ENCODE results near the gene KLHL30.

Gene KLHL30

DNA sequence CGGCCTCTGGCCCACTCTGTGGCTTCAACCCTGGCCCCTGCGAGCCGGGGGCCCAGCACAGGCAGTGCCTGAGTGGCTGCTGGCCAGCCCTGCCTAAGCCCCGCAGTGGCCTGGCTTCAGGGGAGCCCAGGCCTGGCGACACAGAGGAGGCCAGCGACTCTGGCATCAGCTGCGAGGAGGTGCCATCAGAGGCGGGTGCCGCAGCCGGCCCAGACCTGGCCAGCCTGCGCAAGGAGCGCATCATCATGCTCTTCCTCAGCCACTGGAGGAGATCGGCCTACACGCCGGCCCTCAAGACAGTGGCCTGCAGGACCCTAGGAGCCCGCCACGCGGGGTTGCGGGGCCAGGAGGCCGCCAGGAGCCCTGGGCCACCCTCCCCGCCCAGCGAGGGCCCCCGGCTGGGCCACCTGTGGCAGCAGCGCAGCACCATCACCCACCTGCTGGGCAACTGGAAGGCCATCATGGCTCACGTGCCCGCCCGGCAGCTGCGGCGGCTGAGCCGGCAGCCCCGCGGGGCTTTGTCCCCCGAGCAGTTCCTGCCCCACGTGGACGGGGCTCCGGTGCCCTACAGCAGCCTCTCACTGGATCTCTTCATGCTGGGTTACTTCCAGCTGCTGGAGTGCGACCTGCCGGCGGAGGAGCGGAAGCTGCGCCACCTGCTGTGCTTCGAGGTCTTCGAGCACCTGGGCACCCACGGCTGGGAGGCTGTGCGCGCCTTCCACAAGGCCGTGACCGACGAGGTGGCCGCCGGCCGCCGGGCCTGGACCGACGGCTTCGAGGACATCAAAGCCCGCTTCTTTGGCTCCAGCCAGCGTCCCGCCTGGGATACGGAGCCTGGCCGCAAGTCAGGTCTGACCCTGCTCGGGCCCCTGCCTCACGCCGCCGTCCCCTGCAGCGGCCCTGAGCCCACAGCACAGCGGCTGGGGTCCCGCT lies 7.5 kb upstream of the KLHL30 start:
- Histone ChIP-seq H3K9ac (ENCODE audit: low read length) (no peak overlapping the region), H3K4me1 (ENCODE audit: control insufficient read depth, insufficient read depth, low read length) (peaks cover 3% of the 10 kb centered on the region), H3K36me3 (ENCODE audit: control insufficient read depth, insufficient read depth, low read length, severe bottlenecking) (no peaks in the 10 kb centered on the region), H3K4me3 (ENCODE audit: low read length) (no peak overlapping the region), H3K27me3 (replicated peaks; ENCODE audit: control insufficient read depth, insufficient read depth, low read length) (no peaks in the 10 kb centered on the region), H3K9me3 (ENCODE audit: control insufficient read depth, low read length) (no peaks in the 10 kb centered on the region)
- no peak for DNase-seq (ENCODE audit: low read depth)

DNA sequence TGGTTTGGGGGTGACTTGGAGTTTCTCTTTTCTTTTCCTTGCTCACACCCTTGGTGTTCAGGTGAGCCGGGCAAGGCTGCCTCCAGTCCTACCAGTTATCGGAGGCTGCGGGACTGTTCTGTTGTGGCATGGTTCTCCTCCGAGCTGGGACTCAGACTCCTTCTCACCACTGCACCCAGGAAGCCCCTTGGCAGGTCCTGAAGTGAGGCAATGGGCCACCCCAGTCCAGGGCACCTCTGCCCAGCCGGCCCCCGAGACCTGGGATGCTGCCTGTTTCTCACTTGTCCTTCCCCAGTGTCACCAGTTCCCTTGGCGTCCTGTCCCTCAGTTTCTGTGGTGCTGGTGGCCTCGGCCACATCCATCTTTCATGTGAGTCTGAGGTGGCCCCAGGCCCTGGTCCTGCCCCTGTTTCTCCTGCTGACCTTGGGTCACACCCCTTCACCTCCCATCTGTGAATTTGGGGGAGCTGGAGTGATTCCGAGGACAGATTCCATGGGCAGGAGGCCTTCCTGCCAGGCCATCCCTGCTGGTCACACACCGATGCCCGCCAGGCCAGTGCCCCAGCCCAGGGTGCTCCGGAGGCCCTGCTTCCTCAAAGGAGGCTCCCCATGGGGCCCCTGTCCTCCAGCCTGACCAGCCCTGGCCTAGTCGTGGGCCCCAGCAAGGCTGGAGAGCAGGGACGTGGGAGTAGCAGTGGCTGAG lies 6.6 kb upstream of the KLHL30 start:
- Histone ChIP-seq H3K27me3 (replicated peaks; ENCODE audit: control insufficient read depth, insufficient read depth, low read length) (no peaks in the 10 kb centered on the region), H3K36me3 (ENCODE audit: control insufficient read depth, insufficient read depth, low read length, severe bottlenecking) (no peaks in the 10 kb centered on the region), H3K9ac (ENCODE audit: low read length) (no peak overlapping the region), H3K9me3 (ENCODE audit: control insufficient read depth, low read length) (no peaks in the 10 kb centered on the region), H3K4me1 (ENCODE audit: control insufficient read depth, insufficient read depth, low read length) (peaks cover 8% of the 10 kb centered on the region), H3K4me3 (ENCODE audit: low read length) (no peak overlapping the region)
- no peak for DNase-seq (ENCODE audit: low read depth)

DNA sequence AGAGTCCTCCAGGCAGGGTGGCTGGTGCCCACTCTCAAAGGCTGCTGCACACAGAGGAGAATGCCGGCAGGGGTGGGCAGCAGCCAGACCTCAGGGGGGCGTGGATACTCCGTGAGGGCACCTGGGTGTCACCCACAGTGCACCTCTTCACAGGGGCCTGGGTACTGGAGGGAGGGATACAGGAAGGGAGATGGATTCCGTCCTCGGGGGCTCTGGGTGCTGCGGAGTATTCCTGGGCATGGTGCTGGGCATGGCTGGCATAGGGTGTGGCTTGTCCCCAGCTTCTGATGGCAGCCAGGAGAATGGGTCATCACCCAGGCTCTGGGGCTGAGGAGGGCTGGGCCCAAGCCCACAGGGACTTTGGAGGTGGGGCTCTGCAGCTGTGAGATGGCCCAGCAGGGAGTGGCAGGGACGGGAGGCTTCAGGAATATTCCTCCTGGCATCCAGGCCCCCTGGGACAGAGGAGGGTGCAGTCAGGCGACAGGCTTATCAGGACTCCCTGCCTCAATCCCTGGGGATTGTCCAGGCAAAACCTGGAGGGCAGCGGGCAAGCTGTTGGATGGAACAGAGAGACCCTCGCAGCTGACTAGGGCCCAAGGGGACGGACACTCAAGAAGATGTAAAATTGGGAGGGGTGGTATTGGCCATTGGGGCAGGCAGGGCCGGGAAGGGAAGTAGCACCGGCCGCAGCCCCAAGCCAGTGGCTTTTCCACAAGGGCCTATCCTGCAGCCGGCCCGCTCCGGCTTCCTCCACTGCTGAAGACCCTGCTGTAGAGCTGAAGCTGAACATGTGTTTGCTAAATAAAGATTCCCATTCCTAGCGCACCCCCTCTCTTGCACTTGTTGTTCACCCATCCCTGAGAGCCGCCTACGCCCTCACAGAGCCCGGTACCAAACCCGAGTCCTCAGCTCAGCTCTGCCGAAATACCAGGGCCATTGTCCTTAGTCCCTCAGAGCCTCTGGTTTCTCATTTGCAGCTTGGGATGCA lies 5.7 kb upstream of the KLHL30 start:
- H3K27me3 ChIP-seq (replicated peaks; ENCODE audit: control insufficient read depth, insufficient read depth, low read length): no peaks in the 10 kb centered on the region
- no peak overlapping the region for H3K4me3 ChIP-seq (ENCODE audit: low read length)
- no peak overlapping the region for H3K9ac ChIP-seq (ENCODE audit: low read length)
- no peaks in the 10 kb centered on the region for H3K36me3 ChIP-seq (ENCODE audit: control insufficient read depth, insufficient read depth, low read length, severe bottlenecking)
- peaks cover 11% of the 10 kb centered on the region for H3K4me1 ChIP-seq (ENCODE audit: control insufficient read depth, insufficient read depth, low read length)
- DNase-seq (ENCODE audit: low read depth): no peak
- H3K9me3 ChIP-seq (ENCODE audit: control insufficient read depth, low read length): no peaks in the 10 kb centered on the region

DNA sequence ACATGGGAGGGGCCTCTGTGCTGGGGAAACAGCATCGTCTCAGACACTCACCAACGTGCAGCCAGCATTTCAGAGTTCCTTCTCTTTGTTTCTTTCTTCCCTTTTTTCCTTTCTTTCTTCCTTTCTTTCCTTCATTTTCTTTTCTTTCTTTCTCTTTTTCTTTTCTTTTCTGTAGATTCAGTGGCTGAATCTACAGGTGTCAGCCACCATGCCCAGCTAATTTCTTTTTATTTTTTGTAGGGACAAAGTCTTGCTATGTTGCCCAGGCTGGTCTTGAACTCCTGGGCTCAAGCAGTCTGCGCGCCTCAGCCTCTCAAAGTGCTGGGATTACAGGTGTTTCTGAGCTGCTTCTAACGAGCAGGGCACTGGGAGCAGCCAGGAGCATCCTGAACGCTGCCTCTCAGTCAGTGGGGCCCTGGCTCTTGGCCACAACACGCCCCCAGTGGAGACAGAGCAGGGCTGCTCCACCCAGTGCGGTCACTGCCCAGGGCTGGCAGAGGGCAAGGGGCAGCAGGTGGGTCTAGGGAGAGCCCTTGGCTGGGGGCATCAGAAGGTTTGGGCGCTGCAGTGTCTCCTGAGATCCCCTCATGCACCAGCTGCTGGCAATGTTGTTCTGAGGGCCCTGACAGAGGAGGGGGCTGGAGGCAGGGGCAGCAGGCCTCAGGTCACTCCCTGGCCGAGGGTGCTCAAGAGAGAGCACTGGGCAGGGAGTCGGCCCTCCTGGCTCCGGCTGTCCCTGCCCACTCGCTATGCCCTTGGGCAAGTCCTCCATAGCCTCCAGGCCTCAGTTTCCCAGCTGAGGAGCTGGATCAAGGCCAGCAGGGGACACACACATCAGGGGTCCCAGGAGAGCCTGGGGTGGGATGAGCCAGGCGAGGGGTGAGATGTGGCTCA lies 4.7 kb upstream of the KLHL30 start:
- Histone ChIP-seq H3K4me1 (ENCODE audit: control insufficient read depth, insufficient read depth, low read length) (peaks cover 12% of the 10 kb centered on the region), H3K9me3 (ENCODE audit: control insufficient read depth, low read length) (no peaks in the 10 kb centered on the region), H3K36me3 (ENCODE audit: control insufficient read depth, insufficient read depth, low read length, severe bottlenecking) (no peaks in the 10 kb centered on the region), H3K9ac (ENCODE audit: low read length) (no peak overlapping the region), H3K27me3 (replicated peaks; ENCODE audit: control insufficient read depth, insufficient read depth, low read length) (no peaks in the 10 kb centered on the region), H3K4me3 (ENCODE audit: low read length) (no peak overlapping the region)
- DNase-seq (ENCODE audit: low read depth): no peak

DNA sequence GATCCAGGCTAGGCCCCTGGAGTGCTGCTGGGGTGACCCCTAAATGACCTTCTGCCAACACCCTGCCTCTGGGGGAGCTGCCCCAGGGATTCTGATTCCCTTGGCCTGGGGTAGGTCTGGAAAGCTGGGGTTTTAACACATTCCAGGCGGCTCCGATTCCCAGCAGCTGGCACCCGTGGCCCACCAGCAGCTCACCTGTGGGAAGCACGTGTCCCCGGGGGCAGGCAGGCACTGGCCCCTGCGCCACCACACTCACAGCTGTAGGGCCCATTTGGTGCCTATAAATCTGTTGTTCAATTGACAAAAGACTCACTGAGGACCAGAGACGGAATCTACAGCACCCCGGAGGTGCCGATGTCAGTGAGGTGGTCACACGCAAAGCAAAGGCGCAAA lies 4.1 kb upstream of the KLHL30 start:
- Histone ChIP-seq H3K9me3 (ENCODE audit: control insufficient read depth, low read length) (no peaks in the 10 kb centered on the region), H3K36me3 (ENCODE audit: control insufficient read depth, insufficient read depth, low read length, severe bottlenecking) (no peaks in the 10 kb centered on the region), H3K4me3 (ENCODE audit: low read length) (no peak overlapping the region), H3K9ac (ENCODE audit: low read length) (no peak overlapping the region), H3K27me3 (replicated peaks; ENCODE audit: control insufficient read depth, insufficient read depth, low read length) (no peaks in the 10 kb centered on the region), H3K4me1 (ENCODE audit: control insufficient read depth, insufficient read depth, low read length) (peaks cover 12% of the 10 kb centered on the region)
- DNase-seq (ENCODE audit: low read depth): no peak

DNA sequence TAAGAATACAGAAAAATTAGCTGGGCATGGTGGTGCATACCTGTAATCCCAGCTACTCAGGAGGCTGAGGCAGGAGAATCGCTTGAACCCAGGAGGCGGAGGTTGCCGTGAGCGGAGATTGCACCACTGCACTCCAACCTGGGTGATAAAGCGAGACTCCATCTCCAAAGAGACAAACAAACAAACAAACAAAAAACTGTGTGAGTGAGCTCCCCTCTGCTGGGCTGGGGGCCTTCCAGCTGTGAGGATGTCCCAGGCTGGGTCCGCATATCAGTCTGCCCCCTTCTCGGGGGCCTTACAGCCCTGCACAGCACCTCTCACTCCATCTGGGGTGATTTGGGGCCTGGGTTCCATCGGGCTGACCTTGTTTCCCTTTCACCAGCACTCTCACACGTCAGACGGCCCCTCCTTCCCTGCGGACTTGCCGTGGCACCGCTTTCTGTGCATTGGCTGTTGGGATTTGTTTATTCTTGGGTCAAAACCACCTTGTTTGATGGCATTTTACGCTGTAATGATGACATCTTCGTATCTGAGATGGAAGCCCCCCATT lies 2.8 kb upstream of the KLHL30 start:
- Histone ChIP-seq H3K4me3 (ENCODE audit: low read length) (no peak overlapping the region), H3K4me1 (ENCODE audit: control insufficient read depth, insufficient read depth, low read length) (peaks cover 12% of the 10 kb centered on the region), H3K27me3 (replicated peaks; ENCODE audit: control insufficient read depth, insufficient read depth, low read length) (no peaks in the 10 kb centered on the region), H3K9me3 (ENCODE audit: control insufficient read depth, low read length) (no peaks in the 10 kb centered on the region), H3K36me3 (ENCODE audit: control insufficient read depth, insufficient read depth, low read length, severe bottlenecking) (no peaks in the 10 kb centered on the region), H3K9ac (ENCODE audit: low read length) (no peak overlapping the region)
- DNase-seq (ENCODE audit: low read depth): no peak

DNA sequence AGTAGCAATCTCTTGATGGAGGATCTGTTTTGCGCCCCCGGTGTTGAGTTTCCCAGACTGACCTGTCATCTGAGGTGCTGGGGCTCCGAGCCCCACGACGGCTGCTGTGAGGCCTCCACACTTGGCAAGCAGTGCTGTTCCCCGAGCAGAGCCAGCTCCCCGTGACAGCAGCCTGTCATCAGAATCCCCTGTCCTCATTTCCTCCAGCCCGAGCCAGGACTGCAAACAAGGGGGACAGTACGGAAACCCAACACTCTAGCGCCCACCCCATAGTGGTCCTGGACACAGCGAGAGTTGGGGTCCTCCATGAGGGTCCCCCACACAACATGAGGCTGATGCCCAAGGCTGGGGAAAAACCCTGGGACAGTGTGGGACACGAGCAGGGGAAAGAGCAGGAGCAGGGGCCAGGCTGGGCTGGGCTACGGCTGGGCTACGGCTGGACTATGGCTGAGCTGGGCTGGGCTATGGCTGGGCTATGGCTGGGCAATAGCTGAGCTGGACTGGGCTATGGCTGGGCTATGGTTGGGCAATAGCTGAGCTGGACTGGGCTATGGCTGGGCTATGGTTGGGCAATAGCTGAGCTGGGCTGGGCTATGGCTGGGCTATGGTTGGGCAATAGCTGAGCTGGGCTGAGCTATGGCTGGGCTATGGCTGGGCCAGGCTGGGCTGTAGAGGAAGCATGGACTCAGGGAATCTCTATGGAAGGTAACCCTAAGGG lies 1.5 kb upstream of the KLHL30 start:
- Histone ChIP-seq H3K9ac (ENCODE audit: low read length) (peak overlapping the region; percentile 71), H3K27me3 (replicated peaks; ENCODE audit: control insufficient read depth, insufficient read depth, low read length) (no peaks in the 10 kb centered on the region), H3K4me1 (ENCODE audit: control insufficient read depth, insufficient read depth, low read length) (peaks cover 12% of the 10 kb centered on the region), H3K4me3 (ENCODE audit: low read length) (peak overlapping the region; percentile 49), H3K36me3 (ENCODE audit: control insufficient read depth, insufficient read depth, low read length, severe bottlenecking) (no peaks in the 10 kb centered on the region), H3K9me3 (ENCODE audit: control insufficient read depth, low read length) (no peaks in the 10 kb centered on the region)
- DNase-seq (ENCODE audit: low read depth): peak; percentile 58

DNA sequence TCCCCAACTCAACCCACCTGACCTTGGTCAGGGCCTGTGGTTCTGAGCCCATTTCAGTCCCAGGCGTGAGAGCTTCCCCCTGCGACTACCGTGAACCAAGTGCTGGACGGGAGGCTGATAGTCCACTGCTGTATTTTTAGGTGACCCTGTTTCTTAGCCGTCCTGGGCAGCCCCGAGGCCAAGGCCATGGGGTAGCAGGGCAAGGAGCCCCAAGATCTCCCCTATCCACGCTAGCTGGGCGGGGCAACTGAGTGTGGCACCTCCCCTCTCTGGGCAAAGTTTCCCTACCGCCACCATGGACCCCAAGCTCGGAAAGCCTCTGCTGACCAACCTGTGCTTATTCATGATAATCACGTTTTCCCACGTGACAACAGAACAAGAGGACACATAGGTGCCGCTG lies 583 bp upstream of the KLHL30 start:
- H3K9me3 ChIP-seq (ENCODE audit: control insufficient read depth, low read length): no peaks in the 10 kb centered on the region
- peaks cover 12% of the 10 kb centered on the region for H3K4me1 ChIP-seq (ENCODE audit: control insufficient read depth, insufficient read depth, low read length)
- no peak overlapping the region for H3K9ac ChIP-seq (ENCODE audit: low read length)
- H3K36me3 ChIP-seq (ENCODE audit: control insufficient read depth, insufficient read depth, low read length, severe bottlenecking): no peaks in the 10 kb centered on the region
- no peak for DNase-seq (ENCODE audit: low read depth)
- no peak overlapping the region for H3K4me3 ChIP-seq (ENCODE audit: low read length)
- no peaks in the 10 kb centered on the region for H3K27me3 ChIP-seq (replicated peaks; ENCODE audit: control insufficient read depth, insufficient read depth, low read length)

DNA sequence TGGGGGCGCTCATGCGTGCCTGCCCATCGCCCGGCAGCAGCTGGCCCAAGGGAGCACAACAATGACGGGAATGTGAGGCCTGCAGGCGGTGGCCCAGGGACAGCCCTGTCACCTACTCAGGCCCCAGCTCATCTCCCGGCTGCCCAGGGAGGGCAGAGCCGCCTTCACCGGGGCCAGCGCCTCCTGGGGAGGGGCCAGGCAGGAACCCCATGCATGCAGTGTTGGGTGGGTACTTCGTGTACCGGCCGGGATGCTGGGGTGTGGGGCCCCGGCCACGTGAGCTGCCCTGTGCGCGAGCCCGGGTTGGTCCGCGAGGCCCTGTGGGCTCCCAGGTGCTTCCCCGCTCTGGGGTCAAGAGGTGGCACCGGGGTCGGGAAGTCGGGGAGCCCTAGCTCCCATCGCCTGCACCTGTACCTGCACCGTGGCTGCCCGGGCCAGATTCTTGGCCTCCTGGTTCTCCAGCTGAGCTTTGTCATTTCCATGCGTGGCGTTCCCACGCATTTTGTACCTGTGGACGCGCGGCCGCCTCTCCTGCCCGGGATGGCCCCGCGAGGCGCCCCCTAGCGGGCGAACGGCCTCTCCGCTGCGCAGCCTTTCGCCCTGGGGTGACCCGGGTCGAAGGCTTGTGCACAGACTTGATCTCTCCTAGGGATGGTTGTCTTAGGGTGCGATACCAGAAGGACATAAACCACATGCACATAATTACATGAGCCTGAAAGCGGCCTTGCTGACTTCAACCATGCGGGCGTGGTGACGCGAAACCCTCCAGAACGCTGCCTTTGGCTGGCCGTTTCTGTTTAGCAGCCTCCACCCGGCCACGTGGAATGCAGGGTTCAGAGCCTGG lies 950 bp downstream of the KLHL30 start:
- DNase-seq (ENCODE audit: low read depth): no peak
- no peak overlapping the region for H3K9ac ChIP-seq (ENCODE audit: low read length)
- H3K9me3 ChIP-seq (ENCODE audit: control insufficient read depth, low read length): no peaks in the 10 kb centered on the region
- no peaks in the 10 kb centered on the region for H3K36me3 ChIP-seq (ENCODE audit: control insufficient read depth, insufficient read depth, low read length, severe bottlenecking)
- H3K27me3 ChIP-seq (replicated peaks; ENCODE audit: control insufficient read depth, insufficient read depth, low read length): no peaks in the 10 kb centered on the region
- H3K4me1 ChIP-seq (ENCODE audit: control insufficient read depth, insufficient read depth, low read length): peaks cover 21% of the 10 kb centered on the region
- no peak overlapping the region for H3K4me3 ChIP-seq (ENCODE audit: low read length)

Data from adipocyte (in vitro differentiated cells).